ENCODE measurements around the gene MAPK13.
A peak's percentile ranks its signal among the peaks of the same experiment; 100 is the strongest.

The MAPK13 gene

GRCh38 chr6:36118550-36119107, 11.7 kb upstream of the MAPK13 start:
- DNase-seq: peak in 1 of 2 donors; percentile 12
- Histone ChIP-seq H3K4me3 (no peak overlapping the region), H3K36me3 (peaks cover 0 to 18% (median 6%) of the 10 kb centered on the region in 3 donors), H3K4me1 (peaks cover 0 to 10% (median under 1%) of the 10 kb centered on the region in 4 donors), H3K9me3 (no peaks in the 10 kb centered on the region), H3K27ac (no peak overlapping the region), H3K27me3 (no peaks in the 10 kb centered on the region)
- no peak for TF ChIP-seq CTCF (IDR thresholded peaks at IDR 0.05)
- intact Hi-C loops (cut with DNase I; ENCODE audit: low total_unique reads): no loop called here

GRCh38 chr6:36119209-36119608, 11.1 kb upstream of the MAPK13 start:
- Histone ChIP-seq H3K27ac (no peak overlapping the region), H3K4me3 (no peak overlapping the region), H3K27me3 (no peaks in the 10 kb centered on the region), H3K36me3 (peaks cover 0 to 18% (median 6%) of the 10 kb centered on the region in 3 donors), H3K4me1 (peaks cover 0 to 16% (median 4%) of the 10 kb centered on the region in 4 donors), H3K9me3 (no peaks in the 10 kb centered on the region)
- intact Hi-C loops (cut with DNase I; ENCODE audit: low total_unique reads): no loop called here
- no peak for DNase-seq
- TF ChIP-seq CTCF (IDR thresholded peaks at IDR 0.05): no peak

GRCh38 chr6:36120018-36120417, 10.3 kb upstream of the MAPK13 start:
- TF ChIP-seq CTCF (IDR thresholded peaks at IDR 0.05): no peak
- Histone ChIP-seq H3K4me1 (peaks cover 0 to 19% (median 5%) of the 10 kb centered on the region in 4 donors), H3K27ac (no peak overlapping the region), H3K36me3 (peaks cover 0 to 18% (median 6%) of the 10 kb centered on the region in 3 donors), H3K4me3 (no peak overlapping the region), H3K9me3 (no peaks in the 10 kb centered on the region), H3K27me3 (peaks cover 0 to 3% of the 10 kb centered on the region in 2 donors)
- intact Hi-C loops (cut with DNase I; ENCODE audit: low total_unique reads): loop anchor here (5.0 kb wide), 1 partner anchor 237 kb away; no protein-coding TSS in a partner anchor
- no peak for DNase-seq

GRCh38 chr6:36120539-36120938, 9.8 kb upstream of the MAPK13 start:
- Histone ChIP-seq H3K27ac (no peak overlapping the region), H3K36me3 (peaks cover 0 to 18% (median 6%) of the 10 kb centered on the region in 3 donors), H3K4me3 (no peak overlapping the region), H3K4me1 (peaks cover 0 to 19% (median 5%) of the 10 kb centered on the region in 4 donors), H3K9me3 (no peaks in the 10 kb centered on the region), H3K27me3 (peaks cover 0 to 6% of the 10 kb centered on the region in 2 donors)
- peak in 1 of 2 donors; percentile 18 for DNase-seq
- no peak for TF ChIP-seq CTCF (IDR thresholded peaks at IDR 0.05)
- intact Hi-C loops (cut with DNase I; ENCODE audit: low total_unique reads): loop anchor here (5.0 kb wide), 1 partner anchor 237 kb away; no protein-coding TSS in a partner anchor

- peak; percentile 58 to 71 for DNase-seq
- H3K36me3 ChIP-seq: peaks cover 0 to 18% (median 6%) of the 10 kb centered on the region in 3 donors
- H3K4me3 ChIP-seq: no peak overlapping the region
- intact Hi-C loops (cut with DNase I; ENCODE audit: low total_unique reads): loop anchor here (5.0 kb wide), 1 partner anchor 236 kb away; no protein-coding TSS in a partner anchor
- peaks cover 0 to 19% (median 5%) of the 10 kb centered on the region in 4 donors for H3K4me1 ChIP-seq
- H3K27me3 ChIP-seq: peaks cover 0 to 12% of the 10 kb centered on the region in 2 donors
- no peak for TF ChIP-seq CTCF (IDR thresholded peaks at IDR 0.05)
- H3K9me3 ChIP-seq: no peaks in the 10 kb centered on the region
- H3K27ac ChIP-seq: no peak overlapping the region
Measured at GRCh38 chr6:36120979-36121786, 9.1 kb upstream of the MAPK13 start.

All from tibial artery (tissue), 4 donors.